Measurements from ENCODE around the gene HTR4.

DNA sequence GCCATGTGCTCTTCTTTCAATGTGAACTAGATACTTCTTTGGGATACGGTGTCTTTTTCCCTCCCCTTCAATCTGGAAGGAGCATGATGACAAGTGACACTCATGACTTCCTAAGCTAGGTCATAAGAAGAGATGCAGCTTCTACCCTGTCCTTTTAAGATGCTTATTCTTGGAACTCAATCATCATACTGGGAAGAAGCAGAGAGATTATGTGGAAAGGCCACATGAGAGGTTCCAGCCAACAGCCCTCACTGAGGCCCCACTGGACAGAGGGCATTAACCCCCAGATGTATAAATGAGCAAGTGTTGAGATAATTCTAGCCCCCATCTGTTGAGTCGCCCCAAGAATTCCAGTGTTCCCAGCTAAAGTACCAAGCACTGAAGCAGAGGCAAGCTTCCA lies 29.3 kb upstream of the HTR4 start:
- TF ChIP-seq, protein P1, sequence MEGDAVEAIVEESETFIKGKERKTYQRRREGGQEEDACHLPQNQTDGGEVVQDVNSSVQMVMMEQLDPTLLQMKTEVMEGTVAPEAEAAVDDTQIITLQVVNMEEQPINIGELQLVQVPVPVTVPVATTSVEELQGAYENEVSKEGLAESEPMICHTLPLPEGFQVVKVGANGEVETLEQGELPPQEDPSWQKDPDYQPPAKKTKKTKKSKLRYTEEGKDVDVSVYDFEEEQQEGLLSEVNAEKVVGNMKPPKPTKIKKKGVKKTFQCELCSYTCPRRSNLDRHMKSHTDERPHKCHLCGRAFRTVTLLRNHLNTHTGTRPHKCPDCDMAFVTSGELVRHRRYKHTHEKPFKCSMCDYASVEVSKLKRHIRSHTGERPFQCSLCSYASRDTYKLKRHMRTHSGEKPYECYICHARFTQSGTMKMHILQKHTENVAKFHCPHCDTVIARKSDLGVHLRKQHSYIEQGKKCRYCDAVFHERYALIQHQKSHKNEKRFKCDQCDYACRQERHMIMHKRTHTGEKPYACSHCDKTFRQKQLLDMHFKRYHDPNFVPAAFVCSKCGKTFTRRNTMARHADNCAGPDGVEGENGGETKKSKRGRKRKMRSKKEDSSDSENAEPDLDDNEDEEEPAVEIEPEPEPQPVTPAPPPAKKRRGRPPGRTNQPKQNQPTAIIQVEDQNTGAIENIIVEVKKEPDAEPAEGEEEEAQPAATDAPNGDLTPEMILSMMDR (IDR thresholded peaks at IDR 0.05), result no peak
- TF ChIP-seq POLR2A (IDR thresholded peaks at IDR 0.05), result no peak

Measured in esophagus squamous epithelium (tissue), 4 donors.